Stimulated activated CD8-positive, alpha-beta memory T cell treated with anti-CD3 and anti-CD28 coated beads, Interleukin-4, amount 100 ng/mL, for 48 hours (primary cell): ENCODE data around the gene UBE3C.

Experiments used
- DNase-seq: peaks from one replicate; pipeline ENCODE4 v3.0.0-alpha.2; 2020

Gene UBE3C

GRCh38 chr7:157183832-157184231 lies 45.1 kb downstream of the UBE3C start:
- DNase-seq: no peak

DNA sequence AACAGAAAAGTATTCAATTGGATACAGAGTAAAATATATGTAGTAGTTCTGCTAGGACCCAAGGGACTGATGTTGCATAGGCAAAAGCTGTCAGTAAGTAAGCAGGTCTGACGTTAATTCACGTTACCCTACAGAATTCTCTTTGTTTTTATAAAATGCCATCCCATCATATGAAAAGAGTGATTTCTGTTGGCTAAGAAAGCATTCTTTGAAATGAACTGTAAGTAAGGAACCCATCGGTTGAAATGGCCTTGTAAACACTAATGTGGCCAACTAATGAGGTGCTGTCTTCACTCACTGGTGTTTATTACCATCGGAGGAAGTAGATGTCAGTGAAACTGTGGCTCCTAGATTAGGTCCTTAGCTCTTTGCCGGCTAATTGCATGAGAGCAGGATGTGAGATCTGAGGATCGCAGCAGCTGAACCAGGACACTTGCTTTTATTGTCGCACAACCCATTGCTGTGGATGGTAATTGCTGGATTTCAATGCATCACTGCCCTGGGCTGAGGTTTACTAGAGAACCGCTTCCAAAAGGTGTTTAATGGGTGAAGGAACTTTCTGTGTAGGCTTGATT lies 49.5 kb downstream of the UBE3C start:
- no peak for DNase-seq

DNA sequence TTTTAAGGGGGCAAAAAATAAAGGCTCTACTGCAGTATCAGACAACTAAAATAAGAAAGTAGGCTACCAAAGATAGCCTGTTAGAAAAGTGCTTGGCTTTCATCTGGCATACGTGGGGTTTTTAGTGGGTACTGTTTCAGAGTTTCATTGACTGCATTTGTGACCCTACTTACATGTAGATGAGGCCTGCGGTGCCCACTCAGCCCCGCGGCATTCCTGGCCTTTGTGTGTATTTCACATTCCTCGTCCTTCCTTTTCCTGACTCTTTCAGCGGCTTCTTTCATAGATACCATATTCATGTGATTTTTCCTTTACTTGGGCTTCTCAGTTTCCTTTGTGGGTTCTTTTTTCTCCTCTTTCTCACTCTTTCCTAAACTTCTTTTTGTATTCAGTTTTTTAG lies 50.7 kb downstream of the UBE3C start:
- no peak for DNase-seq

GRCh38 chr7:157192861-157193260 lies 54.1 kb downstream of the UBE3C start:
- DNase-seq: no peak

GRCh38 chr7:157193274-157193673 lies 54.5 kb downstream of the UBE3C start:
- DNase-seq: no peak

- DNase-seq: no peak
Observed at GRCh38 chr7:157194948-157195347, 56.2 kb downstream of the UBE3C start.

GRCh38 chr7:157195868-157196267 lies 57.1 kb downstream of the UBE3C start:
- no peak for DNase-seq

- no peak for DNase-seq
Observed at GRCh38 chr7:157204134-157204533, 65.4 kb downstream of the UBE3C start.

DNA sequence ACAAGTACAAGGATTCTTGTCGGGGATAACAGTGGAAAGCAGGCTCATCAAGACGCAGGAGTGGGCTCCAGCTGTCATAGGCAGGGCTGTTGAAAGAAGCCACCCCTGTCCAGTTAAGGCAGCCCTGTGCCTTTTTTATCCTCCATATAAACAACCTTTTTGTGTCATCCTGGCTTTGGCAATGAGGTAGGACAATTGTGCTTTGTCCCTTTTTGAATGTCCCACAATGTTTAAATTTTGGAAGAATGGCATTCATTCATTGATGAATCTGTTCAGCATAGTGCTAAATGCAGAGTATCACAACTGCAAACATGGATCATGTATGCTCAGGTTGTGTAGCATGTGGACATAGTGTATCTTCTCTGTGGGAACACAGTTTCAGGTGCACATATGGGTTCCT lies 66.7 kb downstream of the UBE3C start:
- no peak for DNase-seq

DNA sequence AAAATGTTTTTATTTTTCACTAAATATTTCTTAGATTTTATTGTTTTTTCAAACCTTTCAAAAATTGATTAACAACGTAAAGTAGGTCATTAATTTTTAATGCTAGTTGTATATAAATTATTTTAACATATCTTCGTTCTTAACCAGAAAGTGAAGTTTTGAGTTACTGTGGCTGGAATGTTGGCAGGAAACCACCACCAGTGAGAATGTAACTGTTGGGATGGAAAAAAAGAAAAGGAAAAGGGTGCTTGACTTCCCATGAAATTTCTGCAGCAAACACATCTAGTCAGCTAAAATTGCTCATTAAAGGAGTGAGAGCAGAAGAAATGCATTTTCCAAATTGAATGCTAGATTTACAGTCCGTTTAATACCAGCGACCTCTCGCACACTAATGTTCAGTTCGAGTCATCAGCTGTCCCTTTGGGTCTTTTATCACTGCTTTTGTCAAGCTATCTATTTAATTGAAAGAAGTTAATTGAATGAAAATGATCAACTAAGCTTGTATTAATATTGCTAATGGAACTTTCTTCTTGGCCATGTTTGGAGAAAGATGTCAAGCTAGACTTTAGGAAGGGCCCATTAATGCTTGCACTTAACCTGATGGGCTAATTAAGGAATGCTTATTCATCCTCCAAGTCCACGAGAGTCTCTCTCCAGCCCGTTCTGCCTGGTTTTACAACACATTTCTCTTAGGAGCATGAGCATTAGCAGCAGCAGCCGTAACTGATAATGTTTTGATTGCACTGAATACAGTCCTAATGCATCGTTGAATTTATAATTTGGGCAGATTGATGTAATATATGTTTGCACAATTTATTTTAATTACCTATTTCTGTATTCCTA lies 70.1 kb downstream of the UBE3C start:
- no peak for DNase-seq

GRCh38 chr7:157210682-157211081 lies 72.0 kb downstream of the UBE3C start:
- no peak for DNase-seq

DNA sequence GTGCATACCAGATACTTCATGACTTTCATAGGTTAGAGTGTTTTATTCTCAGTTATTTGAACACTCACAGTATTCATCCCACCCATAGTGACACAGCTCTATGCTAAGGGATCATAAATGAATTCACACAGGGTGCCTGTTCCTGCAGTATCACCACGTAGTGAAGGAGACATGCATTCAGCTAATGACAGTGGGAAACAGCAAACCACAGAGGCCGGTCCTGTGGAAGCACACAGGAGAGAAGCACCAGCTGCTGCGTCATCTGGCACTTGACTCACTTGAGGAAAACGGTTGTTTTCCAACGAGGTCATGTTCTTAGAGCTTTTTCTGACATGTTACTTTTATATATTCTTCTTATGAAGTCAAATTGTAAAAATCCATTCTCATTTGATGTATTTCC lies 73.0 kb downstream of the UBE3C start:
- no peak for DNase-seq

DNA sequence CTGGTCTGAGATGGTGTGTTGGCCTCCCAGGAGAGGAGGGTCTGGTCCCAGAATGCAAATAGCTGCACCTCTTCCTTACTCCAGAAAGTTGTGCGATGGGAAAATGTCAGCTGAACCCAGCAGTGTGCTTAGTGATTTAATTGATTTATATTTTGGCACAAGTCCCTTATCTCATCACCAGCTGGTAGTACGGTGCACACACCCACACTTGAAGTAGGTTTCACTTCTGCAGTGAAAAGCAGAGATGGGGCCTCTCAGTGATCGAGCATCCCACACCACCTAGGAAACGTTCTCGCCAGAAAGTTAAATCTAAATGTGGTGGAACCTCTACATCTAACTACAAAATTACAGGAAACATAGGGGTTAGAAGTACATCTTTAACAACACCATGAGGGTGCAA lies 80.4 kb downstream of the UBE3C start:
- DNase-seq: no peak

DNA sequence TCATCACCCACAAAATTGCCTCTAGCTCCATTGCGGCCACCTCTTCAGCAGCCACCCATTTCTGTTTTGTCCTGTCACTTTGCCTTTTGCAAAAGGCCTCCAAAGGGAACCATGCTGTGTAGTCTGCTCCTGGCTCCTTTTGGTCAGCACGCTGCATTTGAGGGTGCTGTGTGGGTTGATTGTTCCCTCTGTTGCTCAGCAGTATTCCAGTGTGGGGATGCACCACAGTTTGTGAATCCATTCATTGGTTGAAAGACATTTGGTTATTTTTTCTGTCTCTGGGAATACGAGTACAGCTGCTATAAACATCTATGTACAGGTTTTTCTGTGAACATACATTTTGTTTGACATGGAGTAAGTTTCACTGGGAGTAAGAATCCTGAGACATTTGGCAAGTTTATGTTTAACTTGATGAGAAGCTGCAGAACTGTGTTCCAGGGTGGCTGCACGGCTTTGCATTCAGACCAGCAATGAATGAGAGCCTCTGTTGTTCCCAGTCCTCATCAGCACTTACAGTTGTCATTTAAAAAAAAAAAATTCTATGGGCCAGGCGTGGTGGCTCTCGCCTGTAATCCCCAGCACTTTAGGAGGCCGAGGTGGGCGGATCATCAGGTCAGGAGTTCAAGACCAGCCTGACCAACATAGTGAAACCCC lies 82.3 kb downstream of the UBE3C start:
- no peak for DNase-seq

DNA sequence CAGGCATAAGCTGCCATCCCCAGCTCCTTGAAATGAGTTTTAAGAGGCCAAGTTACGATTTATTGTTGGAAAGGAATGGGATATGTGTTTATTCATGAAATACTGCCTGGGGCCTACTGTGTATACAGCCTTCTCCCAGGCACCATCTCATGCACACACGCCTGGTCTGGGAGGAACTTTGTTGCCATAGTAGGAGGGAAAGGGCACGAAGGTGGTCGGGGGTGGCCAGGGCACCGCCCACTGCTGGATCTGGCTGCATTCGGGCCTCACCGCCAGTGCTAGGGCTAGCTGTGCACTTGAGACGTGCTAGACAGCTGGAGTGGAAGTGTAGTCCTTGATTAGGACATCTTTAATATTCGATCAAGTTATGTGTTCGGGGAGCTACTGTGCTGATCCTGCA lies 84.0 kb downstream of the UBE3C start:
- no peak for DNase-seq

GRCh38 chr7:157224627-157225026 lies 85.9 kb downstream of the UBE3C start:
- no peak for DNase-seq

- DNase-seq: peak; percentile 34
Observed at GRCh38 chr7:157228864-157229422, 90.2 kb downstream of the UBE3C start.

GRCh38 chr7:157233677-157234076 lies 95.0 kb downstream of the UBE3C start:
- no peak for DNase-seq

- DNase-seq: no peak
Observed at GRCh38 chr7:157234271-157234670, 95.5 kb downstream of the UBE3C start.

DNA sequence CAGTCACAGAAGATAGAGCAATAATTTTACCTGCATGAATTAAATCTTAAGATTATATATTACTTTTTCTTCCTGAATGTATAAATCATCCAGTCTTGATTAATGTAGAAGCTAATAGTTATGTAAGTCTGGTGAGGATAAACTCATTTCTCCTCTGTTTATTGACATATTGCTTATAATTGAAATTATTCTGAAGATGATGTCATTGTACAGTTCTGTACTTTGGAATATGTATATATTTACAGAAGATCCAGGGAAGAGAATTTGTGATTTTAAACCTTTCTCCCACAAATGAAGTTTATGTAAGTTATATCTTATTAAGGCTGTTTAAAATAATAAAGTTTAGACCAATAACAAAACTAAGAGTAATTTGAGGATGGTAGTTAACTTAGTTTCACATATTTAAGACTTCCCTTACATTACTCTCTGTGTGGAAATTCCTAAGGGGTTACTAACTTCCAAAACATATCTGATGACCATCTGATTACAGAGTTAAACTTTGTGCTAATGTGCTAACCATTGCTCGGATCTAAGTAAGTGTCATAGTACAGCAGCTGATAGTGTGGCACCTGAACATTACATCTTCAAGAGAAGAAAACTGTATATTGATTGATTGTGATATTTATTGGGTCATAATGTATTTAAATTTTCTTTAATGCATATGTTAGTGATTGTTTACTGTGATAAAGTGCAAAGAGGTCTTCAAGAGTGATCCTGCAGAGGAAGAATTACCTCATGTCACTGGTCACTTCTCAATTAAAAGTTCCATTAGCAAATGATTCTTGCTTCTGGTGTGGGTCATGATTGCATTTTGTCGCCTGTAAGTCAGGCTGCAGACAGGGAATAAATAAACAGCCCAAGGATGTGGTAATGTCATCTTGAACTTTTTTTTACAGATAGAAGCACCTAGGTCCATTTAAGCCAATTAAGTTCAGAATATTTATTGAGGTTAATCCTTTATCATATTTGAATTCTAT lies 96.9 kb downstream of the UBE3C start:
- DNase-seq: no peak

- DNase-seq: no peak
Observed at GRCh38 chr7:157238087-157238486, 99.4 kb downstream of the UBE3C start.

GRCh38 chr7:157239571-157240270 lies 101.0 kb downstream of the UBE3C start:
- no peak for DNase-seq
